HEK293 (cell line): ENCODE results near the gene TIGD3.

ENCODE experiments used
- CTCF ChIA-PET: fragments of 350-600 bp; formaldehyde crosslinking; extraction: SDS; loops from one replicate; lab custom pipeline; 2021; ENCODE audit warnings: antibody characterized with exemption; lab: Yijun Ruan, JAX
- POLR2A ChIA-PET: fragments of 300-600 bp; formaldehyde crosslinking; extraction: SDS; loops from one replicate; lab custom pipeline; 2020; ENCODE audit warnings: antibody characterized with exemption, inconsistent platforms; lab: Yijun Ruan, JAX
- H3K27ac ChIP-seq: fragments of 200-500 bp; sonication (Bioruptor generic); 2 replicates; pipeline ENCODE4 v1.5.1; 2014; ENCODE audit warnings: low read depth, low read length, control low read depth, inconsistent platforms; ENCODE audit errors: extremely low read depth
- H3K36me3 ChIP-seq, 2 experiments: fragments of 200-500 bp in 1 of 2; sonication (Bioruptor generic) in 1 of 2; 1 replicate in 1 of 2; 2 replicates in 1 of 2; pipeline ENCODE4 v1.5.1; 2014 to 2017; ENCODE audit warnings: inconsistent platforms in 2 of 2, low read length in 2 of 2; ENCODE audit not compliant: control insufficient read depth in 2 of 2, insufficient read depth in 1 of 2
- H3K4me1 ChIP-seq: fragments of 200-500 bp; sonication (Bioruptor generic); 2 replicates; pipeline ENCODE4 v1.5.1; 2014; ENCODE audit warnings: mild to moderate bottlenecking, low read length, inconsistent platforms; ENCODE audit not compliant: control insufficient read depth, insufficient read depth
- H3K4me3 ChIP-seq: 2 replicates; pipeline ENCODE4 v1.5.1; 2011; ENCODE audit warnings: low read depth, mild to moderate bottlenecking, control low read depth, low read length, moderate library complexity
- H3K9me3 ChIP-seq: fragments of 200-500 bp; sonication (Bioruptor generic); 2 replicates; pipeline ENCODE4 v1.5.1; 2014; ENCODE audit warnings: low read depth, low read length, inconsistent platforms; ENCODE audit not compliant: control insufficient read depth, insufficient read depth
- GLIS1 ChIP-seq: fragments of 450-650 bp; formaldehyde crosslinking; IDR thresholded peaks from 2 replicates; pipeline ENCODE4 v1.5.1; 2016; ENCODE audit warnings: missing biosample characterization, missing genetic modification characterization
- IKZF3 ChIP-seq: fragments of 450-650 bp; IDR thresholded peaks from 2 replicates; pipeline ENCODE4 v1.5.0; 2018; ENCODE audit warnings: missing biosample characterization, mild to moderate bottlenecking, missing genetic modification characterization, moderate library complexity
- KLF10 ChIP-seq: fragments of 450-650 bp; IDR thresholded peaks from 2 replicates; pipeline ENCODE4 v1.5.1; 2018; ENCODE audit warnings: missing biosample characterization, mild to moderate bottlenecking, missing genetic modification characterization
- KLF16 ChIP-seq: fragments of 450-650 bp; formaldehyde crosslinking; IDR thresholded peaks from 2 replicates; pipeline ENCODE4 v1.5.1; 2017; ENCODE audit warnings: missing biosample characterization, missing genetic modification characterization
- MEIS1 ChIP-seq: sonication (generic); formaldehyde crosslinking; IDR thresholded peaks from 2 replicates; pipeline ENCODE4 v1.8.1; 2022; ENCODE audit warnings: missing genetic modification reagents, mild to moderate bottlenecking, borderline replicate concordance
- ZBTB20 ChIP-seq: fragments of 450-650 bp; formaldehyde crosslinking; IDR thresholded peaks from 2 replicates; pipeline ENCODE4 v1.5.1; 2016; ENCODE audit warnings: missing biosample characterization, missing genetic modification characterization
- ZBTB8A ChIP-seq: fragments of 450-650 bp; formaldehyde crosslinking; IDR thresholded peaks from 2 replicates; pipeline ENCODE4 v1.5.1; 2016; ENCODE audit warnings: missing biosample characterization, missing genetic modification characterization
- ZNF221 ChIP-seq: fragments of 450-650 bp; formaldehyde crosslinking; IDR thresholded peaks from 2 replicates; pipeline ENCODE4 v1.5.1; 2017; ENCODE audit warnings: missing biosample characterization, missing genetic modification characterization, borderline replicate concordance
- ZNF335 ChIP-seq: fragments of 450-650 bp; formaldehyde crosslinking; conservative IDR thresholded peaks from 2 replicates; pipeline ENCODE4 v1.5.1; 2016; ENCODE audit warnings: missing biosample characterization, missing genetic modification characterization
- ZNF423 ChIP-seq: fragments of 450-650 bp; formaldehyde crosslinking; IDR thresholded peaks from 2 replicates; pipeline ENCODE4 v1.5.1; 2016; ENCODE audit warnings: missing biosample characterization, missing genetic modification characterization
- ZNF426 ChIP-seq: fragments of 450-650 bp; formaldehyde crosslinking; IDR thresholded peaks from 2 replicates; pipeline ENCODE4 v1.5.1; 2017; ENCODE audit warnings: missing biosample characterization, missing genetic modification characterization, mild to moderate bottlenecking, inconsistent platforms, moderate library complexity
- ZNF48 ChIP-seq: fragments of 450-650 bp; formaldehyde crosslinking; IDR thresholded peaks from 2 replicates; pipeline ENCODE4 v1.5.1; 2016; ENCODE audit warnings: missing biosample characterization, missing genetic modification characterization
- ZNF677 ChIP-seq: fragments of 450-650 bp; IDR thresholded peaks from 2 replicates; pipeline ENCODE4 v1.5.0; 2018; ENCODE audit warnings: missing biosample characterization, mild to moderate bottlenecking, missing genetic modification characterization, moderate library complexity
- ZNF747 ChIP-seq: fragments of 450-650 bp; formaldehyde crosslinking; IDR thresholded peaks from 2 replicates; pipeline ENCODE4 v1.5.1; 2016; ENCODE audit warnings: missing biosample characterization, missing genetic modification characterization
- TF ChIP-seq, protein P1 (sequence below): fragments of 450-650 bp; formaldehyde crosslinking; IDR thresholded peaks from 2 replicates; pipeline ENCODE4 v1.5.1; 2016; ENCODE audit warnings: missing biosample characterization, missing genetic modification characterization
- TF ChIP-seq, protein P2 (sequence below): fragments of 450-650 bp; formaldehyde crosslinking; IDR thresholded peaks from 2 replicates; pipeline ENCODE4 v1.5.1; 2016; ENCODE audit warnings: missing biosample characterization, missing genetic modification characterization
- TF ChIP-seq, protein P3 (sequence below): fragments of 450-650 bp; formaldehyde crosslinking; IDR thresholded peaks from 2 replicates; pipeline ENCODE4 v1.5.1; 2017; ENCODE audit warnings: missing biosample characterization, mild to moderate bottlenecking, missing genetic modification characterization, moderate library complexity
- TF ChIP-seq, protein P4 (sequence below): fragments of 450-650 bp; formaldehyde crosslinking; IDR thresholded peaks from 2 replicates; pipeline ENCODE4 v1.5.1; 2016; ENCODE audit warnings: missing biosample characterization, missing genetic modification characterization, borderline replicate concordance
- TF ChIP-seq, protein P5 (sequence below): fragments of 450-650 bp; formaldehyde crosslinking; IDR thresholded peaks from 2 replicates; pipeline ENCODE4 v1.5.1; 2016; ENCODE audit warnings: missing biosample characterization, missing genetic modification characterization
- TF ChIP-seq, protein P6 (sequence below): fragments of 450-650 bp; formaldehyde crosslinking; IDR thresholded peaks from 2 replicates; pipeline ENCODE4 v1.5.1; 2016; ENCODE audit warnings: missing biosample characterization, missing genetic modification characterization
- TF ChIP-seq, protein P7 (sequence below): fragments of 450-650 bp; formaldehyde crosslinking; optimal IDR thresholded peaks from 2 replicates; pipeline ENCODE3; 2016; ENCODE audit warnings: missing biosample characterization, mild to moderate bottlenecking, missing genetic modification characterization

Gene TIGD3

DNA sequence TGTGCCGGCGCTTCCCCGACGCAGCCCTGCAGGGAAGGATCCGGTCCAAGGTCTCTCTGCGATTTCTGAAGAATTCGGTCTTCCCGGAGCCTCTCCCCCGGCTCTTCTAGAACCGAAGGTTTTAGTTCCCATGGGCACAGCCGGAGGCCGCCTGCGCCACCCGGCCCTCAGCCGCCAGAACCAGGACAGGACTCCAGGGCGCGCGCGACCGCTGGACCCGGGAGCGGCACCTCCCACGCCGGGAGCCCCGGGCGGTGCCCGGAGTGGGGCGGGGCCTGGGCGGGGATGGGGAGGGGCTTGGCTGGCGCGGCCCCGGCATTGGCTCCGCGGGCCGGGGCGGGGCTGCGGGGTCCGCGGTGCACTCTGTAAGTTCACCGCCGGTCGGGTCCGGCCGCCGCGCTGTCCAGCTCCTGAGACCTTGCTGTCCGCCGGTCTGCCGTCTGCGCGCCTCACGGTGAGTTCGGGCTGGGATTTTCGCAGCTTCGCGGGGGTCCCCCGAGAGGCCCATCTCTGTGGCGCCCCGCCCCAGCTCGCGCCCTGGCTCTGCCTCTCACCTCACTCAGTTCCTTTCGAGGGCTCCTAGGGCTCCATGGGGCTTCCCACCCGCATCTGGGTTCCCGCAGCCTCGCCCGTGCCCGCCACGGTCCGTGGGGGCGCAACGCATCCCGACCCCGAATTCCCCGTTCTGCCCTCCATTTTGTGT, 39.9 kb upstream of the TIGD3 start, which contains the start of gene CDC42EP2:
CDC42EP2 (plus strand) TSS at position 366 of the 703 bp plus-strand sequence. CDS start 6,033 bp downstream, outside the sequence.
- Histone ChIP-seq H3K9me3 (no peaks in the 10 kb centered on the region), H3K4me1 (no peaks in the 10 kb centered on the region), H3K36me3 (no peaks in the 10 kb centered on the region; a peak in 1 of 3 replicates), H3K27ac (peak within 1 kb of the TSS; percentile 60; the same call in 1 of the 2 replicates), H3K4me3 (peak within 1 kb of the TSS; percentile 67)
- ChIA-PET POLR2A (interaction anchor here (0.6 to 2.6 kb wide), 12 partner anchors 8 to 536 kb away, joined by 3 to 14 read pairs (median 4); partner anchors contain the start of genes DPF2, NEAT1 and POLA2), CTCF (interaction anchor here (0.5 to 4.6 kb wide), 41 partner anchors 7 to 504 kb away, joined by 3 to 206 read pairs (median 4); partner anchors contain the start of genes DPF2, FAU, MRPL49 and POLA2)
- TF ChIP-seq KLF10 (tag by site-specific recombination), result peak; percentile 59; the same call in 1 of the 2 replicates
- no peak for TF ChIP-seq ZNF423 (tag by site-specific recombination)
- TF ChIP-seq, protein P1, sequence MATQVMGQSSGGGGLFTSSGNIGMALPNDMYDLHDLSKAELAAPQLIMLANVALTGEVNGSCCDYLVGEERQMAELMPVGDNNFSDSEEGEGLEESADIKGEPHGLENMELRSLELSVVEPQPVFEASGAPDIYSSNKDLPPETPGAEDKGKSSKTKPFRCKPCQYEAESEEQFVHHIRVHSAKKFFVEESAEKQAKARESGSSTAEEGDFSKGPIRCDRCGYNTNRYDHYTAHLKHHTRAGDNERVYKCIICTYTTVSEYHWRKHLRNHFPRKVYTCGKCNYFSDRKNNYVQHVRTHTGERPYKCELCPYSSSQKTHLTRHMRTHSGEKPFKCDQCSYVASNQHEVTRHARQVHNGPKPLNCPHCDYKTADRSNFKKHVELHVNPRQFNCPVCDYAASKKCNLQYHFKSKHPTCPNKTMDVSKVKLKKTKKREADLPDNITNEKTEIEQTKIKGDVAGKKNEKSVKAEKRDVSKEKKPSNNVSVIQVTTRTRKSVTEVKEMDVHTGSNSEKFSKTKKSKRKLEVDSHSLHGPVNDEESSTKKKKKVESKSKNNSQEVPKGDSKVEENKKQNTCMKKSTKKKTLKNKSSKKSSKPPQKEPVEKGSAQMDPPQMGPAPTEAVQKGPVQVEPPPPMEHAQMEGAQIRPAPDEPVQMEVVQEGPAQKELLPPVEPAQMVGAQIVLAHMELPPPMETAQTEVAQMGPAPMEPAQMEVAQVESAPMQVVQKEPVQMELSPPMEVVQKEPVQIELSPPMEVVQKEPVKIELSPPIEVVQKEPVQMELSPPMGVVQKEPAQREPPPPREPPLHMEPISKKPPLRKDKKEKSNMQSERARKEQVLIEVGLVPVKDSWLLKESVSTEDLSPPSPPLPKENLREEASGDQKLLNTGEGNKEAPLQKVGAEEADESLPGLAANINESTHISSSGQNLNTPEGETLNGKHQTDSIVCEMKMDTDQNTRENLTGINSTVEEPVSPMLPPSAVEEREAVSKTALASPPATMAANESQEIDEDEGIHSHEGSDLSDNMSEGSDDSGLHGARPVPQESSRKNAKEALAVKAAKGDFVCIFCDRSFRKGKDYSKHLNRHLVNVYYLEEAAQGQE (tag by site-specific recombination), result peak; percentile 89
- peak; percentile 81 for TF ChIP-seq ZNF335 (tag by site-specific recombination)
- TF ChIP-seq KLF16 (tag by site-specific recombination), result peak; percentile 28; the same call in 1 of the 2 replicates
- TF ChIP-seq, protein P2, sequence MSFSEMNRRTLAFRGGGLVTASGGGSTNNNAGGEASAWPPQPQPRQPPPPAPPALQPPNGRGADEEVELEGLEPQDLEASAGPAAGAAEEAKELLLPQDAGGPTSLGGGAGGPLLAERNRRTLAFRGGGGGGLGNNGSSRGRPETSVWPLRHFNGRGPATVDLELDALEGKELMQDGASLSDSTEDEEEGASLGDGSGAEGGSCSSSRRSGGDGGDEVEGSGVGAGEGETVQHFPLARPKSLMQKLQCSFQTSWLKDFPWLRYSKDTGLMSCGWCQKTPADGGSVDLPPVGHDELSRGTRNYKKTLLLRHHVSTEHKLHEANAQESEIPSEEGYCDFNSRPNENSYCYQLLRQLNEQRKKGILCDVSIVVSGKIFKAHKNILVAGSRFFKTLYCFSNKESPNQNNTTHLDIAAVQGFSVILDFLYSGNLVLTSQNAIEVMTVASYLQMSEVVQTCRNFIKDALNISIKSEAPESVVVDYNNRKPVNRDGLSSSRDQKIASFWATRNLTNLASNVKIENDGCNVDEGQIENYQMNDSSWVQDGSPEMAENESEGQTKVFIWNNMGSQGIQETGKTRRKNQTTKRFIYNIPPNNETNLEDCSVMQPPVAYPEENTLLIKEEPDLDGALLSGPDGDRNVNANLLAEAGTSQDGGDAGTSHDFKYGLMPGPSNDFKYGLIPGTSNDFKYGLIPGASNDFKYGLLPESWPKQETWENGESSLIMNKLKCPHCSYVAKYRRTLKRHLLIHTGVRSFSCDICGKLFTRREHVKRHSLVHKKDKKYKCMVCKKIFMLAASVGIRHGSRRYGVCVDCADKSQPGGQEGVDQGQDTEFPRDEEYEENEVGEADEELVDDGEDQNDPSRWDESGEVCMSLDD (tag by site-specific recombination), result peak; percentile 13; the same call in 1 of the 2 replicates
- TF ChIP-seq, protein P3, sequence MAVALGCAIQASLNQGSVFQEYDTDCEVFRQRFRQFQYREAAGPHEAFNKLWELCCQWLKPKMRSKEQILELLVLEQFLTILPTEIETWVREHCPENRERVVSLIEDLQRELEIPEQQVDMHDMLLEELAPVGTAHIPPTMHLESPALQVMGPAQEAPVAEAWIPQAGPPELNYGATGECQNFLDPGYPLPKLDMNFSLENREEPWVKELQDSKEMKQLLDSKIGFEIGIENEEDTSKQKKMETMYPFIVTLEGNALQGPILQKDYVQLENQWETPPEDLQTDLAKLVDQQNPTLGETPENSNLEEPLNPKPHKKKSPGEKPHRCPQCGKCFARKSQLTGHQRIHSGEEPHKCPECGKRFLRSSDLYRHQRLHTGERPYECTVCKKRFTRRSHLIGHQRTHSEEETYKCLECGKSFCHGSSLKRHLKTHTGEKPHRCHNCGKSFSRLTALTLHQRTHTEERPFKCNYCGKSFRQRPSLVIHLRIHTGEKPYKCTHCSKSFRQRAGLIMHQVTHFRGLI, result no peak
- TF ChIP-seq IKZF3 (tag by site-specific recombination), result 0 out of 2 replicates have a peak, but pooled peaks have one; percentile 69
- no peak for TF ChIP-seq ZNF677 (tag by site-specific recombination)
- peak; percentile 9 for TF ChIP-seq ZBTB20 (tag by site-specific recombination)
- TF ChIP-seq, protein P4, sequence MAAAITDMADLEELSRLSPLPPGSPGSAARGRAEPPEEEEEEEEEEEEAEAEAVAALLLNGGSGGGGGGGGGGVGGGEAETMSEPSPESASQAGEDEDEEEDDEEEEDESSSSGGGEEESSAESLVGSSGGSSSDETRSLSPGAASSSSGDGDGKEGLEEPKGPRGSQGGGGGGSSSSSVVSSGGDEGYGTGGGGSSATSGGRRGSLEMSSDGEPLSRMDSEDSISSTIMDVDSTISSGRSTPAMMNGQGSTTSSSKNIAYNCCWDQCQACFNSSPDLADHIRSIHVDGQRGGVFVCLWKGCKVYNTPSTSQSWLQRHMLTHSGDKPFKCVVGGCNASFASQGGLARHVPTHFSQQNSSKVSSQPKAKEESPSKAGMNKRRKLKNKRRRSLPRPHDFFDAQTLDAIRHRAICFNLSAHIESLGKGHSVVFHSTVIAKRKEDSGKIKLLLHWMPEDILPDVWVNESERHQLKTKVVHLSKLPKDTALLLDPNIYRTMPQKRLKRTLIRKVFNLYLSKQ (tag by site-specific recombination), result no peak
- TF ChIP-seq ZNF48 (tag by site-specific recombination), result no peak
- no peak for TF ChIP-seq ZNF426 (tag by site-specific recombination)
- peak; percentile 83 for TF ChIP-seq GLIS1 (tag by site-specific recombination)
- TF ChIP-seq, protein P5, sequence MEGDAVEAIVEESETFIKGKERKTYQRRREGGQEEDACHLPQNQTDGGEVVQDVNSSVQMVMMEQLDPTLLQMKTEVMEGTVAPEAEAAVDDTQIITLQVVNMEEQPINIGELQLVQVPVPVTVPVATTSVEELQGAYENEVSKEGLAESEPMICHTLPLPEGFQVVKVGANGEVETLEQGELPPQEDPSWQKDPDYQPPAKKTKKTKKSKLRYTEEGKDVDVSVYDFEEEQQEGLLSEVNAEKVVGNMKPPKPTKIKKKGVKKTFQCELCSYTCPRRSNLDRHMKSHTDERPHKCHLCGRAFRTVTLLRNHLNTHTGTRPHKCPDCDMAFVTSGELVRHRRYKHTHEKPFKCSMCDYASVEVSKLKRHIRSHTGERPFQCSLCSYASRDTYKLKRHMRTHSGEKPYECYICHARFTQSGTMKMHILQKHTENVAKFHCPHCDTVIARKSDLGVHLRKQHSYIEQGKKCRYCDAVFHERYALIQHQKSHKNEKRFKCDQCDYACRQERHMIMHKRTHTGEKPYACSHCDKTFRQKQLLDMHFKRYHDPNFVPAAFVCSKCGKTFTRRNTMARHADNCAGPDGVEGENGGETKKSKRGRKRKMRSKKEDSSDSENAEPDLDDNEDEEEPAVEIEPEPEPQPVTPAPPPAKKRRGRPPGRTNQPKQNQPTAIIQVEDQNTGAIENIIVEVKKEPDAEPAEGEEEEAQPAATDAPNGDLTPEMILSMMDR (tag by site-specific recombination), result peak; percentile 38
- peak; percentile 95 for TF ChIP-seq ZBTB8A (tag by site-specific recombination)
- no peak for TF ChIP-seq ZNF747 (tag by site-specific recombination)
- TF ChIP-seq, protein P6, sequence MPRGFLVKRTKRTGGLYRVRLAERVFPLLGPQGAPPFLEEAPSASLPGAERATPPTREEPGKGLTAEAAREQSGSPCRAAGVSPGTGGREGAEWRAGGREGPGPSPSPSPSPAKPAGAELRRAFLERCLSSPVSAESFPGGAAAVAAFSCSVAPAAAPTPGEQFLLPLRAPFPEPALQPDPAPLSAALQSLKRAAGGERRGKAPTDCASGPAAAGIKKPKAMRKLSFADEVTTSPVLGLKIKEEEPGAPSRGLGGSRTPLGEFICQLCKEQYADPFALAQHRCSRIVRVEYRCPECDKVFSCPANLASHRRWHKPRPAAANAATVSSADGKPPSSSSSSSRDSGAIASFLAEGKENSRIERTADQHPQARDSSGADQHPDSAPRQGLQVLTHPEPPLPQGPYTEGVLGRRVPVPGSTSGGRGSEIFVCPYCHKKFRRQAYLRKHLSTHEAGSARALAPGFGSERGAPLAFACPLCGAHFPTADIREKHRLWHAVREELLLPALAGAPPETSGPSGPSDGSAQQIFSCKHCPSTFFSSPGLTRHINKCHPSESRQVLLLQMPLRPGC (tag by site-specific recombination), result no peak
- no peak for TF ChIP-seq ZNF221 (tag by site-specific recombination)
- TF ChIP-seq, protein P7, sequence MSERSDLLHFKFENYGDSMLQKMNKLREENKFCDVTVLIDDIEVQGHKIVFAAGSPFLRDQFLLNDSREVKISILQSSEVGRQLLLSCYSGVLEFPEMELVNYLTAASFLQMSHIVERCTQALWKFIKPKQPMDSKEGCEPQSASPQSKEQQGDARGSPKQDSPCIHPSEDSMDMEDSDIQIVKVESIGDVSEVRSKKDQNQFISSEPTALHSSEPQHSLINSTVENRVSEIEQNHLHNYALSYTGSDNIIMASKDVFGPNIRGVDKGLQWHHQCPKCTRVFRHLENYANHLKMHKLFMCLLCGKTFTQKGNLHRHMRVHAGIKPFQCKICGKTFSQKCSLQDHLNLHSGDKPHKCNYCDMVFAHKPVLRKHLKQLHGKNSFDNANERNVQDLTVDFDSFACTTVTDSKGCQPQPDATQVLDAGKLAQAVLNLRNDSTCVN (tag by site-specific recombination), result peak; percentile 66
- no peak for TF ChIP-seq MEIS1 (CRISPR knock-in tag)
